ENCODE results near the gene UPK1A.
"Not testable (repeated sequence)": the region's sequence is repeated elsewhere in the genome, so short reads cannot be mapped to it uniquely, and the experiment has no call there.

The UPK1A gene

GRCh38 chr19:35718345-35719041, 52.2 kb downstream of the UPK1A start:
- DNase-seq: peak; percentile 30

GRCh38 chr19:35719402-35720162, 53.3 kb downstream of the UPK1A start:
- no peak for DNase-seq

GRCh38 chr19:35720163-35720524, 53.8 kb downstream of the UPK1A start:
- no peak for DNase-seq

GRCh38 chr19:35720648-35721047, 54.3 kb downstream of the UPK1A start:
- DNase-seq: no peak

DNA sequence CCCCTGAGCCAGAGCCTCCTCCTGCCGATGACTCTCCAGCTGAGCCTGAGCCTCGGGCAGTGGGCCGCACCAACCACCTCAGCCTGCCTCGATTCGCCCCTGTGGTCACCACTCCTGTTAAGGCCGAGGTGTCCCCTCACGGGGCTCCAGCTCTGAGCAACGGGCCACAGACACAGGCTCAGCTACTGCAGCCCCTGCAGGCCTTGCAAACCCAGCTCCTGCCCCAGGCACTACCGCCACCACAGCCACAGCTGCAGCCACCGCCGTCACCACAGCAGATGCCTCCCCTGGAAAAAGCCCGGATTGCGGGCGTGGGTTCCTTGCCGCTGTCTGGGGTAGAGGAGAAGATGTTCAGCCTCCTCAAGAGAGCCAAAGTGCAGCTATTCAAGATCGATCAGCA, 55.1 kb downstream of the UPK1A start:
- no peak for DNase-seq

GRCh38 chr19:35722461-35722860, 56.1 kb downstream of the UPK1A start:
- DNase-seq: no peak

- no peak for DNase-seq
Observed at GRCh38 chr19:35722897-35723296, 56.6 kb downstream of the UPK1A start.

DNA sequence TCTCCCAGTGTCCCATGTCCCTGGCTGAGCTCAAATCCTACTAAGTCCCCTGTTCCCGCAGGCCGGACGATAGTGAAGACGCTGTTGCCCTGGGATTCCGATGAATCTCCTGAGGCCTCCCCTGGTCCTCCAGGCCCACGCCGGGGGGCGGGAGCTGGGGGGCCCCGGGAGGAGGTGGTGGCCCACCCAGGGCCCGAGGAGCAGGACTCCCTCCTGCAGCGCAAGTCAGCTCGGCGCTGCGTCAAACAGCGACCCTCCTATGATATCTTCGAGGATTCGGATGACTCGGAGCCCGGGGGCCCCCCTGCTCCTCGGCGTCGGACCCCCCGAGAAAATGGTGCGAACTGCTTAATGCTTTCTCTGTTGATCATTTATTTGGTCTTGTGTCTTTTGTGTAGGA, 57.4 kb downstream of the UPK1A start:
- DNase-seq: no peak

GRCh38 chr19:35724132-35724531, 57.8 kb downstream of the UPK1A start:
- not testable (repeated sequence) for DNase-seq

DNA sequence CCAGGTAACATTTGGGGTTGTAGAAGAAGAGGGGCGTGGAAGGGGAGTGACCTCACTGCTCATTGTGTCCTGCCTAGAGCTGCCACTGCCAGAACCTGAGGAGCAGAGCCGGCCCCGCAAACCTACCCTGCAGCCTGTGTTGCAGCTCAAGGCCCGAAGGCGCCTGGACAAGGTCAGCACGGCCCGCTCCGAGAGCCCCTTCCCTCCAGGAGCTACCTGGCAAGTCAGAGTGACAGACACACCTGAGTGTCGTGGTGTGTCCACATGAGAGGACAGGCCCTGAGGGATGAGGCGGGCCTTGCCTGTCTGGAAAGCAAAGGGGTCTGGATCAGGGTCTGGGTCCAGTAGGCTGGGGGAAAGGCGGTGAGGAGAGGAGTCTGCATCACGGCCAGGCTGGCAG, 58.2 kb downstream of the UPK1A start:
- DNase-seq: no peak

GRCh38 chr19:35725216-35725861, 59.0 kb downstream of the UPK1A start:
- DNase-seq: no peak

- no peak for DNase-seq
Observed at GRCh38 chr19:35727053-35727955, 61.0 kb downstream of the UPK1A start.
